ENCODE results near the gene SSX2IP. TPM values are rescaled to one million over a fixed set of nuclear protein-coding genes. Genes with fewer than 3 reads are reported as not detected.
A peak's percentile ranks its signal among the peaks of the same experiment; 100 is the strongest.
"Not testable (repeated sequence)": the region's sequence is repeated elsewhere in the genome, so short reads cannot be mapped to it uniquely, and the experiment has no call there.

The SSX2IP gene
- total RNA-seq, 1 donor = 13.4 TPM

DNA sequence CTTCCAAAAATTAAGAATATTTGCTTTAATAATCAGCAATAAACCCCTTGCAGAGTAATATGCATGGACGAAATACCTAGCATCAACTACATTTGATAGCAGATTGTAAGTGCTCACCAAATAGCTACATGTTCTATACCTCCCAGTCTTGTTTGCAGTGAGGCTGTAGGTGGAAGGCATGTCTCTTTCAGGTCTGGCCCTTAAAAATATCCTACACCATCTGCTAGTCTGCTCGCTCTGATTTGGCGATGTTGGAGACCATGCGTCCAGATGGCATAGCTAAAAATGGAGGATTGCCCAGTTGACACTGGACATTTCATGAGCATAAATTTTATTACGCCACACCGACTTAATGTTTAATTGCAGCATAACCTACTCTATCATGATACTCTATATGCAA, 47.1 kb downstream of the SSX2IP start:
- TF ChIP-seq, protein P1, sequence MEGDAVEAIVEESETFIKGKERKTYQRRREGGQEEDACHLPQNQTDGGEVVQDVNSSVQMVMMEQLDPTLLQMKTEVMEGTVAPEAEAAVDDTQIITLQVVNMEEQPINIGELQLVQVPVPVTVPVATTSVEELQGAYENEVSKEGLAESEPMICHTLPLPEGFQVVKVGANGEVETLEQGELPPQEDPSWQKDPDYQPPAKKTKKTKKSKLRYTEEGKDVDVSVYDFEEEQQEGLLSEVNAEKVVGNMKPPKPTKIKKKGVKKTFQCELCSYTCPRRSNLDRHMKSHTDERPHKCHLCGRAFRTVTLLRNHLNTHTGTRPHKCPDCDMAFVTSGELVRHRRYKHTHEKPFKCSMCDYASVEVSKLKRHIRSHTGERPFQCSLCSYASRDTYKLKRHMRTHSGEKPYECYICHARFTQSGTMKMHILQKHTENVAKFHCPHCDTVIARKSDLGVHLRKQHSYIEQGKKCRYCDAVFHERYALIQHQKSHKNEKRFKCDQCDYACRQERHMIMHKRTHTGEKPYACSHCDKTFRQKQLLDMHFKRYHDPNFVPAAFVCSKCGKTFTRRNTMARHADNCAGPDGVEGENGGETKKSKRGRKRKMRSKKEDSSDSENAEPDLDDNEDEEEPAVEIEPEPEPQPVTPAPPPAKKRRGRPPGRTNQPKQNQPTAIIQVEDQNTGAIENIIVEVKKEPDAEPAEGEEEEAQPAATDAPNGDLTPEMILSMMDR (IDR thresholded peaks at IDR 0.05; ENCODE audit: insufficient read depth, low read depth, low read length) = no peak
- H3K4me3 ChIP-seq (ENCODE audit: low read depth, low read length) = no peak overlapping the region
- no peak for DNase-seq (ENCODE audit: low read depth)

- no peak for DNase-seq (ENCODE audit: low read depth)
- TF ChIP-seq, protein P1 (IDR thresholded peaks at IDR 0.05; ENCODE audit: insufficient read depth, low read depth, low read length) = no peak
- H3K4me3 ChIP-seq (ENCODE audit: low read depth, low read length) = no peak overlapping the region
Observed at GRCh38 chr1:84642774-84643173, 47.5 kb downstream of the SSX2IP start.

DNA sequence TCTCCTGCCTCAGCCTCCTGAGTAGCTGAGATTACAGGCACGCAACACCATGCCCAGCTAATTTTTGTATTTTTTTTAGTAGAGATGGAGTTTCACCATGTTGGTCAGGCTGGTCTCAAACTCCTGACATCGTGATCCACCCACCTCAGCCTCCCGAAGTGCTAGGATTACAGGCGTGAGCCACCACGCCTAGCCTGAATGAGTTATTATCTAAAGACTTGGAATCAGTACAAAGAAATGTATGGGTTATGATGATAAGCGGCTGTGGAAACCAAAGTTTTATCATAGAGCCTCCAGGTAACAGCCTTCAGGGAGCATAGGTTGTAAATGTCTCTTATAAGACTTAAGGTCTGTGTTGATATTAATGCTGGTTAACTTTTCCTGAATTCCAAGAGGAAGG, 50.5 kb downstream of the SSX2IP start:
- H3K4me3 ChIP-seq (ENCODE audit: low read depth, low read length) = not testable (repeated sequence)

DNA sequence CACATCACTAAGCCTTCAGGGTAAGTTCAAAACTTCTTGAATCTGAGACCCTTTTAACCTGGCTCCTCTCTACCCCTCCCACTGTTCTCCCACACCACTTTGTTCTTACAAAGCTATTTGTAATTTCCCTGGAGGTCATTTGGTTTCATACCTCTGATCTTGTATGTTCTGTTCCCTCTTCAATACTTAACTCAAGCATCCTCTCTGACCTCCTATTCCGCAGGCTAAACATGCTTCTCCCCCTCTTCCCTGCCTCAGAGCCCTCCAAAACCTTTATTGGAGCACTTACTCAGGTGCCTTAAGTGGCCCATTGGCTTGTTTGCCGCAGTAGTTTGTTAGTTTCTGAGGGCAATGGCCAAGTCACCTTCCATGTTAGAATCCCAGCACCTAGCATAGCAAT, 54.8 kb downstream of the SSX2IP start:
- H3K4me3 ChIP-seq (ENCODE audit: low read depth, low read length) = no peak overlapping the region
- TF ChIP-seq, protein P1 (IDR thresholded peaks at IDR 0.05; ENCODE audit: insufficient read depth, low read depth, low read length) = no peak
- DNase-seq (ENCODE audit: low read depth) = no peak

More for the DNA sequence above, 50.5 kb downstream of the SSX2IP start:
- not testable (repeated sequence) for DNase-seq (ENCODE audit: low read depth)

DNA sequence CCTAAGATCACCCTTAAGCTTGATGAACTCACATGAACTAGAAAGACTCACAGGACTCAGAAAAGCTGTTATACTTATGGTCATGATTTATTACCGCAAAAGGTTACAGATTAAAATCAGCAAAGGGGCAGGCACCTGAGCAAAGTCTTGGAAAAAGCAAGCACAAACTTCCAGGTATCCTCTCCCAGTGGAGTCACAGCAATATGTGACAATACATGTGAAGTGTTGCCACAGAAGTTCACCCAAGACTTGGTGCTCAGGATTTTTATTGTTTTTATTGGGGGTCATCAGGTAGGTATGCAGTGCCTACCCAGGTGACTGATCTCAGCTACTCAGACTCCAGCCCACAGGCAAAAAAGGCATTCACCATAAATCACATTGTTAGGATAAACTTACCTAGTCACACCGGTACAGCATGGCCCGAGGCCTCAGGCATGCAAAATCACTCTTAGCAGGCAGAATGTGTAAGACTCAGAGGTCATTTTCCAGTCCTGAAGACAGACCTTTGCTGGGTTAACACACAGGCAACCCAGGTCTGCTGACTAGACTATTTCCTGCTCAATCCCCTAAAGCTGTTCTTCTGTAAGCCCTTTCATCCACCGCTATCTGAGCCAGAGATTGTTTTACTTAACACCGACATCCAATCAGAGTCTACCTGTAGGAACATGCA, 55.6 kb downstream of the SSX2IP start:
- no peak overlapping the region for H3K4me3 ChIP-seq (ENCODE audit: low read depth, low read length)
- DNase-seq (ENCODE audit: low read depth) = no peak
- TF ChIP-seq, protein P1 (IDR thresholded peaks at IDR 0.05; ENCODE audit: insufficient read depth, low read depth, low read length) = no peak

DNA sequence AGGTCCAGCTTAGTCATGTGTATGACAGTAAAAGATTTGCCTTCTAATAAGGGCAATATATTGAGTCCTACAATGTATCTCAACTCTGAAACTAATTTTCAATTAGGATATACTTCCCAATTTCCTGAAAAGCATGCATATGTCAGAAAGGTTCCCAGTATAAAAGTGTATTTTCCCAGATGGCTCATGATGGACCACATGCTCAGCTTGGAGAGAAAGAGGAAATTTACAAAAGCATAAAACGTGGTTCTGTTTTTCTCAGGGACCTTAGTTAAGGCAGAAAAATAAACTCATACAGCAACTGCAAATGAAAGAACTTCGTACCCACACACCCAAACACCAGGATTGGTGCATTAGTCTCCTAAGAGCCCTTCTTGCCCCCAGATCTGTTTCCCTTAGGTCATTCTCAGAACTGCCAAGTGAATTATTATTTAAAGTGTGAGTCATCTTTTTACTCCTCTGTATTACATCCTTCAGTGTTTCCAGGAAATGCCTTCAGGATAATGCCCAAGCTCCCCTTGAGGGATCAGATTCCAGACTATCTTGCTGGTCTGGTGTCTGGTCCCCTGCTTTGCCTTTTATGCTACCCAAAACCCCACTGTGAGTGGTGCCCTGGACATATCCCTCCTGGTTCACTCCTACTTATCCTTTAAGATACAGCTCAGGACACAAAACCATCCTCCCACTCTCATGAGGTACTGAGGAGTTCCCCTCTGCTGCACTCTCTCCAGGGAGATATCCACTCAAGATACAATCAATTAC, 57.4 kb downstream of the SSX2IP start:
- DNase-seq (ENCODE audit: low read depth) = peak; percentile 60
- TF ChIP-seq, protein P1 (IDR thresholded peaks at IDR 0.05; ENCODE audit: insufficient read depth, low read depth, low read length) = no peak

GRCh38 chr1:84632137-84632536, 58.1 kb downstream of the SSX2IP start:
- TF ChIP-seq, protein P1 (IDR thresholded peaks at IDR 0.05; ENCODE audit: insufficient read depth, low read depth, low read length) = no peak
- H3K4me3 ChIP-seq (ENCODE audit: low read depth, low read length) = no peak overlapping the region
- DNase-seq (ENCODE audit: low read depth) = no peak

More for the DNA sequence above, 57.4 kb downstream of the SSX2IP start:
- H3K4me3 ChIP-seq (ENCODE audit: low read depth, low read length) = no peak overlapping the region
